H1 (cell line): ENCODE data around the gene SOX13. TPM values are rescaled to one million over a fixed set of nuclear protein-coding genes. Genes with fewer than 3 reads are reported as not detected.
A peak's percentile ranks its signal among the peaks of the same experiment; 100 is the strongest.

Experiments used
- ATF2 ChIP-seq: IDR thresholded peaks from 2 replicates; pipeline ENCODE4 v1.6.1; 2012; ENCODE audit warnings: low read length, inconsistent platforms
- CTCF ChIP-seq, 3 experiments: IDR thresholded peaks; 1 replicate in 2 of 3; 2 replicates in 1 of 3; pipeline versions ENCODE4 v1.5.1 to v1.6.1; 2011; ENCODE audit warnings: low read length in 3 of 3, mild to moderate bottlenecking in 3 of 3, inconsistent platforms in 2 of 3, low read depth in 1 of 3, moderate library complexity in 1 of 3; ENCODE audit not compliant: insufficient read depth in 1 of 3; ENCODE audit errors: control extremely low read depth in 1 of 3
- KDM4A ChIP-seq: IDR thresholded peaks from one replicate; pipeline ENCODE4 v1.7.1; 2012; ENCODE audit warnings: low read depth, mild to moderate bottlenecking, moderate library complexity, low read length, inconsistent platforms; ENCODE audit not compliant: severe bottlenecking
- POU5F1 ChIP-seq: IDR thresholded peaks from 2 replicates; pipeline ENCODE4 v1.6.1; 2011; ENCODE audit warnings: low read depth, mild to moderate bottlenecking, low read length, moderate library complexity
- SAP30 ChIP-seq: fragments of 300-600 bp; sonication (generic); IDR thresholded peaks from 2 replicates; pipeline ENCODE4 v1.7.1; 2012; ENCODE audit warnings: low read length, moderate library complexity, mild to moderate bottlenecking, inconsistent platforms; ENCODE audit not compliant: insufficient read depth, insufficient replicate concordance
- SP4 ChIP-seq: IDR thresholded peaks from 2 replicates; pipeline ENCODE4 v1.6.1; 2012; ENCODE audit warnings: low read length, inconsistent platforms
- TCF12 ChIP-seq: IDR thresholded peaks from 2 replicates; pipeline ENCODE4 v1.6.1; 2011; ENCODE audit warnings: low read depth, mild to moderate bottlenecking, low read length
- YY1 ChIP-seq: IDR thresholded peaks from 2 replicates; pipeline ENCODE4 v1.6.1; 2011; ENCODE audit warnings: low read depth, mild to moderate bottlenecking, low read length
- polyA plus RNA-seq, 7 experiments: library from polyadenylated mRNA; depleted of rRNA in 3 of 7; stranded (reverse) in 5 of 7; unstranded in 2 of 7; fragments of >200 nt in 5 of 7; fragments of 200-250 nt in 2 of 7; gene quantifications; 1 replicate in 5 of 7; 2 replicates in 1 of 7; 4 replicates in 1 of 7; pipeline versions ENCODE4 v1.2.1 to v1.2.3, GENCODE V29; 2011 to 2013; ENCODE audit warnings: missing spikeins in 2 of 7, mixed read lengths in 2 of 7
- total RNA-seq: library from RNA; stranded (reverse); fragmentation: NEBNext Ultra II Directional; extraction: Animal tissue kit (Norgen Biotek cat#: 25700); gene quantifications from 2 replicates; pipeline ENCODE4 v1.2.1, GENCODE V29; 2021

Gene SOX13
- total and polyA plus RNA-seq, 2 of the 8 experiments (the other 6 are each of a cell fraction or from before 2014, with no cell fraction given), result 113 to 173 TPM

- TF ChIP-seq CTCF (IDR thresholded peaks at IDR 0.05; ENCODE audit: control extremely low read depth in 1 of 3, insufficient read depth in 1 of 3, low read depth in 1 of 3, low read length in 3 of 3), result no peak
- peak; percentile 82; the same call in 1 of the 2 replicates for TF ChIP-seq POU5F1
- TF ChIP-seq SP4, result no peak
- TF ChIP-seq ATF2, result no peak
- 0 out of 2 replicates have a peak, but pooled peaks have one; percentile 50 for TF ChIP-seq TCF12
- no peak for TF ChIP-seq KDM4A
- 0 out of 2 replicates have a peak, but pooled peaks have one; percentile 22 for TF ChIP-seq YY1
- no peak for TF ChIP-seq SAP30
Measured at GRCh38 chr1:204108312-204109141, 35.6 kb downstream of the SOX13 start (continued).
